H1 (cell line): ENCODE measurements around the gene BICD1.

Experiments
- EGR1 ChIP-seq: IDR thresholded peaks from 2 replicates; pipeline ENCODE4 v1.6.1; 2011; ENCODE audit warnings: low read depth, low read length, borderline replicate concordance
- JUN ChIP-seq: IDR thresholded peaks from 2 replicates; pipeline ENCODE4 v1.6.1; 2011; ENCODE audit warnings: low read depth, mild to moderate bottlenecking, improper control_type of control experiment, low read length
- POLR2A ChIP-seq, 2 experiments: IDR thresholded peaks; 1 replicate in 1 of 2; 2 replicates in 1 of 2; pipeline ENCODE4 v1.6.1; 2011; ENCODE audit warnings: low read depth in 2 of 2, low read length in 2 of 2, mild to moderate bottlenecking in 2 of 2; ENCODE audit errors: control extremely low read depth in 1 of 2
- TF ChIP-seq, protein P1 (sequence below), 3 experiments: IDR thresholded peaks; 1 replicate in 2 of 3; 2 replicates in 1 of 3; pipeline versions ENCODE4 v1.5.1 to v1.6.1; 2011; ENCODE audit warnings: low read length in 3 of 3, mild to moderate bottlenecking in 3 of 3, inconsistent platforms in 2 of 3, low read depth in 1 of 3, moderate library complexity in 1 of 3; ENCODE audit not compliant: insufficient read depth in 1 of 3; ENCODE audit errors: control extremely low read depth in 1 of 3

DNA sequence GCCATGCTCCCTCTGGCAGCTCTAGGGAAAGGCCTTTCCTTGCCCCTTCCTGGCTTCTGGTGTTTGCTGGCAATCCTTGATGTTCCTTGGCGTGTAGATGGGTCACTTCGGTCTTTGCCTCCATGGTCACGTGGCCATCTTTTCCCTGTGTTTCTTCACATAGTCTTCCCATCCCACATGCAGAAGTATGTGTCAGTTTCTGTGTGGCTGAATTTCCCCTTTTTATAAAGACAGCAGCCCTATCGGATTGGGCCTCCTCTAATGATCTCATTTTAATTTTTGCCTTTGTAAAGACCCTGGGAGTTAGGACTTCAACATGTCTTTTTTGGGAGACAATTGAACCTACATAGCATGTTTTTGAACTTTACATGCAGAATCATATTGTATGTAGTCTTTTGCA is 185.5 kb downstream of the BICD1 start:
- TF ChIP-seq JUN (no peak), POLR2A (IDR thresholded peaks at IDR 0.05; ENCODE audit: control extremely low read depth in 1 of 2, low read depth in 2 of 2, low read length in 2 of 2) (no peak), EGR1 (no peak)
- TF ChIP-seq, protein P1, sequence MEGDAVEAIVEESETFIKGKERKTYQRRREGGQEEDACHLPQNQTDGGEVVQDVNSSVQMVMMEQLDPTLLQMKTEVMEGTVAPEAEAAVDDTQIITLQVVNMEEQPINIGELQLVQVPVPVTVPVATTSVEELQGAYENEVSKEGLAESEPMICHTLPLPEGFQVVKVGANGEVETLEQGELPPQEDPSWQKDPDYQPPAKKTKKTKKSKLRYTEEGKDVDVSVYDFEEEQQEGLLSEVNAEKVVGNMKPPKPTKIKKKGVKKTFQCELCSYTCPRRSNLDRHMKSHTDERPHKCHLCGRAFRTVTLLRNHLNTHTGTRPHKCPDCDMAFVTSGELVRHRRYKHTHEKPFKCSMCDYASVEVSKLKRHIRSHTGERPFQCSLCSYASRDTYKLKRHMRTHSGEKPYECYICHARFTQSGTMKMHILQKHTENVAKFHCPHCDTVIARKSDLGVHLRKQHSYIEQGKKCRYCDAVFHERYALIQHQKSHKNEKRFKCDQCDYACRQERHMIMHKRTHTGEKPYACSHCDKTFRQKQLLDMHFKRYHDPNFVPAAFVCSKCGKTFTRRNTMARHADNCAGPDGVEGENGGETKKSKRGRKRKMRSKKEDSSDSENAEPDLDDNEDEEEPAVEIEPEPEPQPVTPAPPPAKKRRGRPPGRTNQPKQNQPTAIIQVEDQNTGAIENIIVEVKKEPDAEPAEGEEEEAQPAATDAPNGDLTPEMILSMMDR (IDR thresholded peaks at IDR 0.05; ENCODE audit: control extremely low read depth in 1 of 3, insufficient read depth in 1 of 3, low read depth in 1 of 3, low read length in 3 of 3): no peak
